Caco-2 (cell line): Measurements from ENCODE around the gene FAM98B. TPM values are rescaled to one million over a fixed set of nuclear protein-coding genes. Genes with fewer than 3 reads are reported as not detected.

ENCODE experiments used
- BruUV-seq: library from RNA; stranded (reverse); fragments of 400-500 nt; replicated peaks from 2 replicates; lab custom pipeline; 2021; lab: Mats Ljungman, UMichigan
- CTCF ChIA-PET: fragments of 300-600 bp; sonication (Branson Sonifier 250); formaldehyde crosslinking; loops from one replicate; lab custom pipeline; 2022; ENCODE audit warnings: antibody characterized with exemption; lab: Charles Lee
- POLR2A ChIA-PET: fragments of 300-600 bp; sonication (Branson Sonifier 250); formaldehyde crosslinking; loops from one replicate; lab custom pipeline; 2022; ENCODE audit warnings: antibody characterized with exemption; lab: Charles Lee
- DNase-seq, 2 experiments: peaks; one replicate each; pipeline versions ENCODE4 v3.0.0 to v3.0.0-alpha.2; 2020 to 2022
- H3K27me3 ChIP-seq: replicated peaks from 2 replicates; pipeline ENCODE4 v1.6.0; 2011; ENCODE audit warnings: low read length; ENCODE audit not compliant: control insufficient read depth, insufficient read depth
- H3K36me3 ChIP-seq: 2 replicates; pipeline ENCODE4 v1.5.1; 2011; ENCODE audit warnings: low read length; ENCODE audit not compliant: control insufficient read depth, insufficient read depth
- H3K4me1 ChIP-seq: fragments of 250-450 bp; sonication (Bioruptor Pico); 2 replicates; pipeline ENCODE4 v1.5.1; 2020; ENCODE audit warnings: mild to moderate bottlenecking
- H3K4me3 ChIP-seq: 2 replicates; pipeline ENCODE4 v1.5.1; 2011; ENCODE audit warnings: low read depth, mild to moderate bottlenecking, control low read depth, low read length
- H3K9me3 ChIP-seq: fragments of 250-450 bp; sonication (Bioruptor Pico); 2 replicates; pipeline ENCODE4 v1.5.1; 2020; ENCODE audit warnings: mild to moderate bottlenecking, moderate library complexity
- H3K27ac Mint-ChIP-seq: one replicate; pipeline ENCODE4 v1.8.0; 2022; ENCODE audit warnings: mixed read lengths; ENCODE audit not compliant: unreplicated experiment
- H3K27me3 Mint-ChIP-seq: one replicate; pipeline ENCODE4 v1.8.0; 2022; ENCODE audit warnings: mixed read lengths; ENCODE audit not compliant: insufficient read depth, unreplicated experiment
- H3K36me3 Mint-ChIP-seq: one replicate; pipeline ENCODE4 v1.8.0; 2022; ENCODE audit warnings: mild to moderate bottlenecking, mixed read lengths; ENCODE audit not compliant: insufficient read depth, unreplicated experiment
- H3K4me1 Mint-ChIP-seq: one replicate; pipeline ENCODE4 v1.8.0; 2022; ENCODE audit warnings: low read depth, mixed read lengths; ENCODE audit not compliant: unreplicated experiment
- H3K4me3 Mint-ChIP-seq: one replicate; pipeline ENCODE4 v1.8.0; 2022; ENCODE audit warnings: mild to moderate bottlenecking, moderate library complexity, mixed read lengths; ENCODE audit not compliant: unreplicated experiment
- H3K9me3 Mint-ChIP-seq: one replicate; pipeline ENCODE4 v1.8.0; 2022; ENCODE audit warnings: mixed read lengths; ENCODE audit not compliant: unreplicated experiment
- CTCF ChIP-seq, 2 experiments: fragments of 200-600 bp in 1 of 2; IDR thresholded peaks; 1 replicate in 1 of 2; 2 replicates in 1 of 2; pipeline versions ENCODE4 v1.5.1 to v1.8.0; 2011 to 2022; ENCODE audit warnings: antibody characterized with exemption in 1 of 2, control low read depth in 1 of 2, inconsistent platforms in 1 of 2, low read depth in 1 of 2, low read length in 1 of 2, mild to moderate bottlenecking in 1 of 2, moderate library complexity in 1 of 2; ENCODE audit not compliant: insufficient read depth in 1 of 2, severe bottlenecking in 1 of 2, unreplicated experiment in 1 of 2
- intact Hi-C: fragments of 100-400 bp; cut with micrococcal nuclease; formaldehyde crosslinking; loops from one replicate; pipeline ENCODE4 v1.10.0; 2022; ENCODE audit not compliant: unreplicated experiment
- total RNA-seq: library from RNA; stranded (reverse); gene quantifications from 2 replicates; pipeline ENCODE4 v1.2.3, GENCODE V29; 2022

FAM98B gene
- total RNA-seq, 1 experiment from 2014 or later: 47.2 TPM

- Histone ChIP-seq H3K27me3 (no peaks in the 10 kb centered on the region), H3K4me3 (no peak overlapping the region), H3K9me3 (no peaks in the 10 kb centered on the region), H3K36me3 (no peaks in the 10 kb centered on the region; the same call in 1 of the 2 replicates), H3K4me1 (no peaks in the 10 kb centered on the region)
- no peak for DNase-seq
- TF ChIP-seq CTCF (IDR thresholded peaks at IDR 0.05; ENCODE audit: insufficient read depth in 1 of 2, low read depth in 1 of 2, low read length in 1 of 2, severe bottlenecking in 1 of 2, unreplicated experiment in 1 of 2): no peak
- no peaks in the 10 kb centered on the region for H3K9me3 Mint-ChIP-seq
- H3K27ac Mint-ChIP-seq: no peak overlapping the region
- H3K27me3 Mint-ChIP-seq: no peaks in the 10 kb centered on the region
- intact Hi-C loops: no loop called here
- no TSS peak for BruUV-seq
- no peaks in the 10 kb centered on the region for H3K4me1 Mint-ChIP-seq
- peaks cover 27% of the 10 kb centered on the region for H3K36me3 Mint-ChIP-seq
- H3K4me3 Mint-ChIP-seq: no peak overlapping the region
- CTCF ChIA-PET: no interaction called here
- POLR2A ChIA-PET: no interaction called here
Observed at GRCh38 chr15:38479266-38479665, 25.3 kb downstream of the FAM98B start.

- POLR2A ChIA-PET: no interaction called here
- DNase-seq: no peak
- Histone ChIP-seq H3K9me3 (no peaks in the 10 kb centered on the region), H3K4me1 (no peaks in the 10 kb centered on the region), H3K36me3 (no peaks in the 10 kb centered on the region), H3K27me3 (no peaks in the 10 kb centered on the region), H3K4me3 (no peak overlapping the region)
- Mint-ChIP-seq H3K36me3 (peaks cover 22% of the 10 kb centered on the region), H3K27ac (no peak overlapping the region), H3K4me1 (no peaks in the 10 kb centered on the region), H3K4me3 (no peak overlapping the region), H3K27me3 (no peaks in the 10 kb centered on the region), H3K9me3 (no peaks in the 10 kb centered on the region)
- intact Hi-C loops: no loop called here
- CTCF ChIA-PET: no interaction called here
- BruUV-seq: no TSS peak
- no peak for TF ChIP-seq CTCF (IDR thresholded peaks at IDR 0.05; ENCODE audit: insufficient read depth in 1 of 2, low read depth in 1 of 2, low read length in 1 of 2, severe bottlenecking in 1 of 2, unreplicated experiment in 1 of 2)
Observed at GRCh38 chr15:38479756-38480155, 25.8 kb downstream of the FAM98B start.

- H3K9me3 Mint-ChIP-seq: no peaks in the 10 kb centered on the region
- H3K27me3 ChIP-seq: no peaks in the 10 kb centered on the region
- H3K27me3 Mint-ChIP-seq: no peaks in the 10 kb centered on the region
- no TSS peak for BruUV-seq
- no peaks in the 10 kb centered on the region for H3K4me1 Mint-ChIP-seq
- H3K27ac Mint-ChIP-seq: no peak overlapping the region
- no peak overlapping the region for H3K4me3 ChIP-seq
- H3K4me3 Mint-ChIP-seq: no peak overlapping the region
- CTCF ChIA-PET: no interaction called here
- intact Hi-C loops: no loop called here
- POLR2A ChIA-PET: no interaction called here
- no peak for TF ChIP-seq CTCF (IDR thresholded peaks at IDR 0.05; ENCODE audit: insufficient read depth in 1 of 2, low read depth in 1 of 2, low read length in 1 of 2, severe bottlenecking in 1 of 2, unreplicated experiment in 1 of 2)
- H3K4me1 ChIP-seq: no peaks in the 10 kb centered on the region
- H3K36me3 Mint-ChIP-seq: peaks cover 8% of the 10 kb centered on the region
- no peak for DNase-seq
- no peaks in the 10 kb centered on the region for H3K36me3 ChIP-seq
- H3K9me3 ChIP-seq: no peaks in the 10 kb centered on the region
Observed at GRCh38 chr15:38481113-38481512, 27.2 kb downstream of the FAM98B start.
